ENCODE results near the gene ARSI. TPM values are rescaled to one million over a fixed set of nuclear protein-coding genes. Genes with fewer than 3 reads are reported as not detected.

Gene ARSI
- total RNA-seq, 1 experiment from 2014 or later: 5.9 TPM

- no peak for TF ChIP-seq ZNF396 (CRISPR knock-in tag; IDR thresholded peaks at IDR 0.05; ENCODE audit: borderline replicate concordance)
These were observed 18.8 kb downstream of the ARSI start (continued) for GRCh38 chr5:150283904-150284303.

- Mint-ChIP-seq H3K4me3 (no peak overlapping the region), H3K36me3 (no peaks in the 10 kb centered on the region), H3K27ac (no peak overlapping the region), H3K27me3 (ENCODE audit: low read depth) (no peaks in the 10 kb centered on the region), H3K9me3 (no peaks in the 10 kb centered on the region), H3K4me1 (peaks cover 2% of the 10 kb centered on the region)
- ATAC-seq (no peak), DNase-seq (ENCODE audit: low spot score) (no peak)
- ChIA-PET CTCF (interaction anchor here (0.6 to 1.0 kb wide), 2 partner anchors 9 to 155 kb away, joined by 3 read pairs; no protein-coding TSS in a partner anchor), POLR2A (no interaction called here)
- TF ChIP-seq E2F4 (CRISPR knock-in tag; IDR thresholded peaks at IDR 0.05; ENCODE audit: borderline replicate concordance, low read depth): no peak
- TF ChIP-seq, protein P1, sequence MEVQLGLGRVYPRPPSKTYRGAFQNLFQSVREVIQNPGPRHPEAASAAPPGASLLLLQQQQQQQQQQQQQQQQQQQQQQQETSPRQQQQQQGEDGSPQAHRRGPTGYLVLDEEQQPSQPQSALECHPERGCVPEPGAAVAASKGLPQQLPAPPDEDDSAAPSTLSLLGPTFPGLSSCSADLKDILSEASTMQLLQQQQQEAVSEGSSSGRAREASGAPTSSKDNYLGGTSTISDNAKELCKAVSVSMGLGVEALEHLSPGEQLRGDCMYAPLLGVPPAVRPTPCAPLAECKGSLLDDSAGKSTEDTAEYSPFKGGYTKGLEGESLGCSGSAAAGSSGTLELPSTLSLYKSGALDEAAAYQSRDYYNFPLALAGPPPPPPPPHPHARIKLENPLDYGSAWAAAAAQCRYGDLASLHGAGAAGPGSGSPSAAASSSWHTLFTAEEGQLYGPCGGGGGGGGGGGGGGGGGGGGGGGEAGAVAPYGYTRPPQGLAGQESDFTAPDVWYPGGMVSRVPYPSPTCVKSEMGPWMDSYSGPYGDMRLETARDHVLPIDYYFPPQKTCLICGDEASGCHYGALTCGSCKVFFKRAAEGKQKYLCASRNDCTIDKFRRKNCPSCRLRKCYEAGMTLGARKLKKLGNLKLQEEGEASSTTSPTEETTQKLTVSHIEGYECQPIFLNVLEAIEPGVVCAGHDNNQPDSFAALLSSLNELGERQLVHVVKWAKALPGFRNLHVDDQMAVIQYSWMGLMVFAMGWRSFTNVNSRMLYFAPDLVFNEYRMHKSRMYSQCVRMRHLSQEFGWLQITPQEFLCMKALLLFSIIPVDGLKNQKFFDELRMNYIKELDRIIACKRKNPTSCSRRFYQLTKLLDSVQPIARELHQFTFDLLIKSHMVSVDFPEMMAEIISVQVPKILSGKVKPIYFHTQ (CRISPR knock-in tag; IDR thresholded peaks at IDR 0.05): no peak
- no peak for TF ChIP-seq ZNF512 (CRISPR knock-in tag; IDR thresholded peaks at IDR 0.05; ENCODE audit: borderline replicate concordance)
- no peak for TF ChIP-seq NFATC4 (CRISPR knock-in tag; IDR thresholded peaks at IDR 0.05)
- TF ChIP-seq MXD4 (CRISPR knock-in tag; IDR thresholded peaks at IDR 0.05; ENCODE audit: borderline replicate concordance): no peak
- no peak for TF ChIP-seq ATF2 (CRISPR knock-in tag; IDR thresholded peaks at IDR 0.05; ENCODE audit: borderline replicate concordance, low read depth)
- TF ChIP-seq, protein P2, sequence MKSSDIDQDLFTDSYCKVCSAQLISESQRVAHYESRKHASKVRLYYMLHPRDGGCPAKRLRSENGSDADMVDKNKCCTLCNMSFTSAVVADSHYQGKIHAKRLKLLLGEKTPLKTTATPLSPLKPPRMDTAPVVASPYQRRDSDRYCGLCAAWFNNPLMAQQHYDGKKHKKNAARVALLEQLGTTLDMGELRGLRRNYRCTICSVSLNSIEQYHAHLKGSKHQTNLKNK (CRISPR knock-in tag; IDR thresholded peaks at IDR 0.05): no peak
- TF ChIP-seq SMAD3 (CRISPR knock-in tag; IDR thresholded peaks at IDR 0.05; ENCODE audit: borderline replicate concordance): no peak
- TF ChIP-seq, protein P3, sequence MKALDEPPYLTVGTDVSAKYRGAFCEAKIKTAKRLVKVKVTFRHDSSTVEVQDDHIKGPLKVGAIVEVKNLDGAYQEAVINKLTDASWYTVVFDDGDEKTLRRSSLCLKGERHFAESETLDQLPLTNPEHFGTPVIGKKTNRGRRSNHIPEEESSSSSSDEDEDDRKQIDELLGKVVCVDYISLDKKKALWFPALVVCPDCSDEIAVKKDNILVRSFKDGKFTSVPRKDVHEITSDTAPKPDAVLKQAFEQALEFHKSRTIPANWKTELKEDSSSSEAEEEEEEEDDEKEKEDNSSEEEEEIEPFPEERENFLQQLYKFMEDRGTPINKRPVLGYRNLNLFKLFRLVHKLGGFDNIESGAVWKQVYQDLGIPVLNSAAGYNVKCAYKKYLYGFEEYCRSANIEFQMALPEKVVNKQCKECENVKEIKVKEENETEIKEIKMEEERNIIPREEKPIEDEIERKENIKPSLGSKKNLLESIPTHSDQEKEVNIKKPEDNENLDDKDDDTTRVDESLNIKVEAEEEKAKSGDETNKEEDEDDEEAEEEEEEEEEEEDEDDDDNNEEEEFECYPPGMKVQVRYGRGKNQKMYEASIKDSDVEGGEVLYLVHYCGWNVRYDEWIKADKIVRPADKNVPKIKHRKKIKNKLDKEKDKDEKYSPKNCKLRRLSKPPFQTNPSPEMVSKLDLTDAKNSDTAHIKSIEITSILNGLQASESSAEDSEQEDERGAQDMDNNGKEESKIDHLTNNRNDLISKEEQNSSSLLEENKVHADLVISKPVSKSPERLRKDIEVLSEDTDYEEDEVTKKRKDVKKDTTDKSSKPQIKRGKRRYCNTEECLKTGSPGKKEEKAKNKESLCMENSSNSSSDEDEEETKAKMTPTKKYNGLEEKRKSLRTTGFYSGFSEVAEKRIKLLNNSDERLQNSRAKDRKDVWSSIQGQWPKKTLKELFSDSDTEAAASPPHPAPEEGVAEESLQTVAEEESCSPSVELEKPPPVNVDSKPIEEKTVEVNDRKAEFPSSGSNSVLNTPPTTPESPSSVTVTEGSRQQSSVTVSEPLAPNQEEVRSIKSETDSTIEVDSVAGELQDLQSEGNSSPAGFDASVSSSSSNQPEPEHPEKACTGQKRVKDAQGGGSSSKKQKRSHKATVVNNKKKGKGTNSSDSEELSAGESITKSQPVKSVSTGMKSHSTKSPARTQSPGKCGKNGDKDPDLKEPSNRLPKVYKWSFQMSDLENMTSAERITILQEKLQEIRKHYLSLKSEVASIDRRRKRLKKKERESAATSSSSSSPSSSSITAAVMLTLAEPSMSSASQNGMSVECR (CRISPR knock-in tag; IDR thresholded peaks at IDR 0.05; ENCODE audit: borderline replicate concordance): no peak
- no peak for TF ChIP-seq ZNF263 (CRISPR knock-in tag; IDR thresholded peaks at IDR 0.05; ENCODE audit: low read depth)
- TF ChIP-seq GTF2I (CRISPR knock-in tag; conservative IDR thresholded peaks at IDR 0.05): no peak
- TF ChIP-seq, protein P4, sequence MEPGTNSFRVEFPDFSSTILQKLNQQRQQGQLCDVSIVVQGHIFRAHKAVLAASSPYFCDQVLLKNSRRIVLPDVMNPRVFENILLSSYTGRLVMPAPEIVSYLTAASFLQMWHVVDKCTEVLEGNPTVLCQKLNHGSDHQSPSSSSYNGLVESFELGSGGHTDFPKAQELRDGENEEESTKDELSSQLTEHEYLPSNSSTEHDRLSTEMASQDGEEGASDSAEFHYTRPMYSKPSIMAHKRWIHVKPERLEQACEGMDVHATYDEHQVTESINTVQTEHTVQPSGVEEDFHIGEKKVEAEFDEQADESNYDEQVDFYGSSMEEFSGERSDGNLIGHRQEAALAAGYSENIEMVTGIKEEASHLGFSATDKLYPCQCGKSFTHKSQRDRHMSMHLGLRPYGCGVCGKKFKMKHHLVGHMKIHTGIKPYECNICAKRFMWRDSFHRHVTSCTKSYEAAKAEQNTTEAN (CRISPR knock-in tag; IDR thresholded peaks at IDR 0.05): no peak
- TF ChIP-seq SOX15 (CRISPR knock-in tag; IDR thresholded peaks at IDR 0.05): no peak
- no peak for TF ChIP-seq AFF4 (CRISPR knock-in tag; IDR thresholded peaks at IDR 0.05; ENCODE audit: borderline replicate concordance)
These were observed 20.7 kb downstream of the ARSI start for GRCh38 chr5:150281987-150282386.
